HFF-Myc (cell line): ENCODE measurements around the gene MLPH.

ENCODE experiments used
- DNase-seq: peaks from one replicate; pipeline ENCODE4 v3.0.0-alpha.2; 2011; ENCODE audit warnings: low read depth; ENCODE audit errors: extremely low read depth
- H3K4me3 ChIP-seq: replicated peaks from 2 replicates; pipeline ENCODE4 v1.5.1; 2011; ENCODE audit warnings: low read depth, mild to moderate bottlenecking, control low read depth, low read length
- CTCF ChIP-seq: IDR thresholded peaks from 2 replicates; pipeline ENCODE4 v1.5.1; 2012; ENCODE audit warnings: mild to moderate bottlenecking, low read depth, low read length, control low read depth; ENCODE audit errors: missing control alignments

The MLPH gene

GRCh38 chr2:237603049-237603717, 116.1 kb downstream of the MLPH start:
- TF ChIP-seq CTCF, result no peak
- no peak for DNase-seq
- H3K4me3 ChIP-seq, result no peak overlapping the region

- TF ChIP-seq CTCF, result no peak
- DNase-seq, result no peak
Measured at GRCh38 chr2:237603718-237604362, 116.8 kb downstream of the MLPH start.

GRCh38 chr2:237604391-237604790, 117.3 kb downstream of the MLPH start:
- H3K4me3 ChIP-seq, result no peak overlapping the region
- no peak for DNase-seq
- no peak for TF ChIP-seq CTCF

More at GRCh38 chr2:237603718-237604362, 116.8 kb downstream of the MLPH start:
- H3K4me3 ChIP-seq, result no peak overlapping the region
